Mesodermal cell (in vitro differentiated cells): ENCODE measurements around the gene LILRB2.
"Not testable (repeated sequence)": the region's sequence is repeated elsewhere in the genome, so short reads cannot be mapped to it uniquely, and the experiment has no call there.

ENCODE experiments used
- H3K27ac ChIP-seq: 2 replicates; pipeline ENCODE4 v1.7.0; 2013; ENCODE audit warnings: mild to moderate bottlenecking, low read depth, low read length, moderate library complexity; ENCODE audit not compliant: severe bottlenecking
- H3K36me3 ChIP-seq: 2 replicates; pipeline ENCODE4 v1.7.1; 2013; ENCODE audit warnings: mild to moderate bottlenecking, low read length, moderate library complexity; ENCODE audit not compliant: control insufficient read depth, insufficient read depth
- H3K4me1 ChIP-seq: one replicate; pipeline ENCODE4 v1.7.1; 2013; ENCODE audit warnings: mild to moderate bottlenecking, low read length; ENCODE audit not compliant: insufficient read depth, control insufficient read depth, poor library complexity, severe bottlenecking
- H3K4me3 ChIP-seq: 2 replicates; pipeline ENCODE4 v1.7.0; 2013; ENCODE audit warnings: low read length, control low read depth, mild to moderate bottlenecking; ENCODE audit not compliant: insufficient read depth, poor library complexity, severe bottlenecking; ENCODE audit errors: extremely low read depth
- H3K9me3 ChIP-seq: 2 replicates; pipeline ENCODE4 v1.7.1; 2013; ENCODE audit warnings: mild to moderate bottlenecking, low read length, moderate library complexity; ENCODE audit not compliant: control insufficient read depth
- WGBS, 2 experiments: methylation state at CpG; one replicate each; pipeline ENCODE4 v1.1.5; 2013; ENCODE audit warnings: missing lambda C conversion rate in 2 of 2; ENCODE audit not compliant: insufficient coverage in 2 of 2; 5-methylcytosine and 5-hydroxymethylcytosine counted together

Gene LILRB2

DNA sequence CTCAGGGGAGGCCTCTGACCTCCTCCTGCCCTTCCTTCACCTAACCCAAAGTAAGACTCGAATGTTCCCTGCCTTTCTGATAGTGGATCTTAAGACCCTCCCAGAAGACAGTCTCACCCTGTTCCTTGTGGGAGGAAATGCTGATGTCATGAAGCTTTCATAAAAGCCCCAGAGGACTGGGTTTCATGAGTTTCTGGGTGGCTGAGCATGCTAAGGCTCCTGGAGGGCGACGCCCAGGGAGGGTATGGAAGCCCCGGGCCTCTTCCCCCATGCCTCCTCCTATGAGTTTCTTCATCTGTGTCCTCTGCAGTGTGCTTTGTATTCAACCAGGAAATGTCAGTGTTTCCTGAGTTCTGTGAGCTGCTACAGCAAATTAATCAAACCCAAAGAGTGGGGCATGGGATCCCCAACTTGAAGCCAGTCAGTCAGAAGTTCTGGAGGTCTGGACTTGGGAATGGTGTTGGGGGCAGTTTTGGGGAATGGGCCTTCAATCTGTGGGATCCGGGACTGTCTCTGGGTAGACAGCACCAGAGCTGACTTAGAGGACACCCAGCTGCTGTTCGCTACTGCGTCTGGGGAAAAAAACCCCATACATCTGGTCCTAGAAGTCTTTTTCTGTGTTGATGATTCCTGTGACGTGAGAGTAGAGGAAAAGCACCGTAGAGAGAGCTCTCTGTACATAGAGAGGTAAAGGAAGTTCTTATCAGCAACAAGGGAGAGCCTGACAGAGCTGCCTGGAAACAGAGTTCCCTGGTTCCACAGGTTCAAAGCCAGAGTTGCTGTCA, 2.0 kb upstream of the LILRB2 start:
- WGBS, 2 experiments, result 86 to 93% methylated on average over 5 to 6 of the region's 9 CpGs
- Histone ChIP-seq H3K4me1 (no peaks in the 10 kb centered on the region), H3K9me3 (no peaks in the 10 kb centered on the region)

GRCh38 chr19:54281729-54282075, 792 bp upstream of the LILRB2 start:
- not testable (repeated sequence) for H3K27ac ChIP-seq, H3K4me1 ChIP-seq, H3K9me3 ChIP-seq, H3K4me3 ChIP-seq, H3K36me3 ChIP-seq
- 89 to 92% methylated on average over 4 of the region's 5 CpGs for WGBS, 2 experiments

More for the DNA sequence above, 2.0 kb upstream of the LILRB2 start:
- no peaks in the 10 kb centered on the region for H3K36me3 ChIP-seq
- H3K27ac ChIP-seq, result no peak overlapping the region
- H3K4me3 ChIP-seq, result no peak overlapping the region

- not testable (repeated sequence) for H3K4me3 ChIP-seq, H3K9me3 ChIP-seq, H3K4me1 ChIP-seq, H3K36me3 ChIP-seq, H3K27ac ChIP-seq
- 78 to 92% methylated on average over 7 to 10 of the region's 10 CpGs for WGBS, 2 experiments
These were observed 469 bp downstream of the LILRB2 start for GRCh38 chr19:54280441-54280840.

GRCh38 chr19:54280025-54280424, 885 bp downstream of the LILRB2 start:
- H3K9me3 ChIP-seq, H3K36me3 ChIP-seq, H3K27ac ChIP-seq, H3K4me3 ChIP-seq, H3K4me1 ChIP-seq: not testable (repeated sequence)
- 43% methylated on average over 3 of the region's 4 CpGs; no CpG with 5 or more reads in 1 of the 2 experiments for WGBS, 2 experiments

GRCh38 chr19:54279406-54279962, 1.4 kb downstream of the LILRB2 start:
- WGBS, 2 experiments, result 90 to 94% methylated on average over 6 to 14 of the region's 18 CpGs

DNA sequence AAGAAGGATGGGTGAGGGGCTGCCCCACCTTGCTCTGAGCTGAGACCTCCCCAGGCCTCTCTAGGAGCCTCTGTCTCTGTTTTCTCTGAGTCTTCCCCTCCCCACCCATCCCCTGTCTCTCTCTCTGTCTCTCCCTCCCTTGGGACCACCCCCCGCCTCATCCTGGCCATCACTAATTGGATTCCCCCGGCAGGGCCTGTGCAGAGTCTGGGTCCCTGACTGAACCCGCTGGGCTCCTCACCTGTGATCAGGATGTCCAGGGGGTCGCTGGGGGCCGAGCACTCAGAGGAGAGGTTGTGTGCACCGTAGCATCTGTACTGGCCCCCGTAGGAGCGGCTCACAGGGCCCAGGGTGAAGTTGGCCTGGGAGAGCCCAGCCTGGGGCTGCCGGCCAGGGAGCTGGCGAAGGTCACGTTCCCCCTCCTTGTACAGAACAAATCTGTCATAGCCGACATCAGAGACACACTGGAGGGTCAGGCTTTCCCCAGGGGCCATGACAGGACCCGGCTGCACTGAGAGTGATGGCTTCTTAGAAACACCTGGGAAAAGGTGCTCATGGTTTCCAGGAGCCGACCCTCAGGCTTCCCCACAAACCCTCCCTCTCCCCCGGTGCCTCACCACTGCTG, 2.2 kb downstream of the LILRB2 start:
- not testable (repeated sequence) for H3K4me1 ChIP-seq, H3K4me3 ChIP-seq, H3K9me3 ChIP-seq, H3K27ac ChIP-seq, H3K36me3 ChIP-seq
- WGBS, 2 experiments, result 82% methylated on average over 10 to 13 of the region's 15 CpGs

More at GRCh38 chr19:54279406-54279962, 1.4 kb downstream of the LILRB2 start:
- H3K36me3 ChIP-seq, result no peaks in the 10 kb centered on the region
- no peaks in the 10 kb centered on the region for H3K9me3 ChIP-seq
- H3K4me1 ChIP-seq, result no peaks in the 10 kb centered on the region
- H3K27ac ChIP-seq, result no peak overlapping the region
- no peak overlapping the region for H3K4me3 ChIP-seq

DNA sequence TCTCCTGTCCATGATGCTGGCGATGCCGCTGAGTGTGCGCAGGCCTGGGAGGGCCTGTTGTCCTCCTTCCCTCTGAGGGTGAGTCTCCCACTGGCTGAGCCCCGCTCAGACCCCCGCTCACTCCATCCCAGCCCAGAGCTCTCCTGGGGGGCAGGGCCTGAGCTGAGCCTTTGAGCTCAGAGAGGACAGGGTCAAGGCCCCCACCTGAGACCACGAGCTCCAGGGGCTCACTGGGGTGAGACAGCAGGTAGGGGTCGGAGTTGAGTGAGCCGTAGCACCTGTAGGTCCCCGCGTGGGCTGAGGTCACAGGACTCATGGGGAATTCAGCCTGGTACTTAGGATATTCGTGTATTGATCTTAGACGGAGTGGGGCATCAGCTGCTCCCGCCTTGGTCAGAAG, 2.9 kb downstream of the LILRB2 start:
- not testable (repeated sequence) for H3K4me1 ChIP-seq, H3K9me3 ChIP-seq, H3K4me3 ChIP-seq, H3K27ac ChIP-seq, H3K36me3 ChIP-seq
- 86 to 93% methylated on average over 11 of the region's 13 CpGs for WGBS, 2 experiments

DNA sequence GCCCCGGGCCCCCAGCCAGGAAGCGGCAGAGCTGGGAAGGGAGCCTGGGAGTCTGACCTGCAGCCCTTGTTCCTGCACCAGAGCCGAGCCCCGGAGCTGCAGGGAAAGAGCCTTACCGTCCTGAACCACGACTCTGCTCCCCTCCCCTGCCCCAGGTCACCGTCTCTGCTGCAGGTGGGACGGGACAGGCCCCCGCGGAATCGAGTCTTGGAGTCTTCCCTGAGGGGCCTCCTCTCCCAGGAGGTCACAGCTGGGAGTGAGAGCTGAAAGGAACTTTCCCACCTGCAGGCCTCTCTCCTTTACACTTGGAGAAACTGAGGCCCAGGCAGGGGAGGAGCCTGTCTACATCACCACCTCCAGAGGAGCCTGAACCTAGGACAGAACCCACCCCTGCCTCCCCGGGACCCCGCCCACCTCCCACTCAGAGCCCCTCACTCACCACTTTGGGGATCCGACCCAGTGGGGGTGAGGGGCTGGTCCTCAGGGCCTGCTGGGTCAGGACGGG, 3.7 kb downstream of the LILRB2 start:
- H3K4me3 ChIP-seq, H3K27ac ChIP-seq, H3K36me3 ChIP-seq, H3K9me3 ChIP-seq, H3K4me1 ChIP-seq: not testable (repeated sequence)
- 80 to 82% methylated on average over 7 to 9 of the region's 15 CpGs for WGBS, 2 experiments

GRCh38 chr19:54275951-54276350, 5.0 kb downstream of the LILRB2 start:
- WGBS, 2 experiments, result 50 to 78% methylated on average over 1 to 5 of the region's 9 CpGs
- H3K27ac ChIP-seq, result no peak overlapping the region
- no peaks in the 10 kb centered on the region for H3K4me1 ChIP-seq
- H3K36me3 ChIP-seq, result no peaks in the 10 kb centered on the region
- H3K4me3 ChIP-seq, result no peak overlapping the region
- H3K9me3 ChIP-seq, result no peaks in the 10 kb centered on the region

- not testable (repeated sequence) for H3K9me3 ChIP-seq, H3K4me3 ChIP-seq, H3K27ac ChIP-seq, H3K4me1 ChIP-seq, H3K36me3 ChIP-seq
- WGBS, 2 experiments, result 80 to 89% methylated on average over 2 to 6 of the region's 9 CpGs
These were observed 6.4 kb downstream of the LILRB2 start for GRCh38 chr19:54274516-54274915.

- no peak overlapping the region for H3K4me3 ChIP-seq
- WGBS, 2 experiments, result no CpG with 5 or more reads among the region's 3 CpGs
- H3K4me1 ChIP-seq, result no peaks in the 10 kb centered on the region
- H3K36me3 ChIP-seq, result no peaks in the 10 kb centered on the region
- no peaks in the 10 kb centered on the region for H3K9me3 ChIP-seq
- no peak overlapping the region for H3K27ac ChIP-seq
These were observed 7.1 kb downstream of the LILRB2 start for GRCh38 chr19:54273821-54274220.
